WTC11 (cell line): ENCODE measurements around the gene CRACDL.

Experiments used
- ETV6 ChIP-seq: sonication (generic); formaldehyde crosslinking; IDR thresholded peaks from 2 replicates; pipeline ENCODE4 v1.8.1; 2022; ENCODE audit warnings: mild to moderate bottlenecking, missing genetic modification reagents
- GRHL2 ChIP-seq: fragments of 250-450 bp; sonication (Bioruptor Pico); IDR thresholded peaks from 2 replicates; pipeline ENCODE4 v1.8.0; 2022; ENCODE audit warnings: mild to moderate bottlenecking, moderate library complexity; ENCODE audit not compliant: insufficient replicate concordance, severe bottlenecking

- TF ChIP-seq ETV6 (CRISPR knock-in tag), result no peak
- TF ChIP-seq GRHL2 (CRISPR knock-in tag), result no peak
These were observed 158.3 kb downstream of the CRACDL start for GRCh38 chr2:98777710-98778109.
